HepG2 (cell line): Measurements from ENCODE around the gene LRRC25. TPM values are rescaled to one million over a fixed set of nuclear protein-coding genes. Genes with fewer than 3 reads are reported as not detected.

Experiments used
- ARHGAP35 ChIP-seq: sonication (generic); formaldehyde crosslinking; IDR thresholded peaks from 2 replicates; pipeline ENCODE4 v1.9.0; 2022; ENCODE audit warnings: mild to moderate bottlenecking, inconsistent platforms, moderate library complexity, missing genetic modification reagents, borderline replicate concordance
- CC2D1A ChIP-seq: sonication (generic); formaldehyde crosslinking; IDR thresholded peaks from 2 replicates; pipeline ENCODE4 v1.8.1; 2023; ENCODE audit warnings: mild to moderate bottlenecking, missing genetic modification reagents
- ESRRA ChIP-seq: sonication (generic); formaldehyde crosslinking; IDR thresholded peaks from 2 replicates; pipeline ENCODE4 v1.5.1; 2020; ENCODE audit warnings: mild to moderate bottlenecking, low read depth, missing genetic modification reagents
- HCFC1 ChIP-seq: fragments of 150-350 bp; IDR thresholded peaks from 2 replicates; pipeline ENCODE4 v1.6.1; 2014; ENCODE audit warnings: low read depth, low read length
- HNRNPK ChIP-seq: fragments of 200-400 bp; formaldehyde crosslinking; IDR thresholded peaks from 2 replicates; pipeline ENCODE4 v1.6.1; 2018; ENCODE audit warnings: low read length, low read depth, moderate library complexity, mild to moderate bottlenecking; ENCODE audit not compliant: poor library complexity, severe bottlenecking
- ISX ChIP-seq: sonication (generic); formaldehyde crosslinking; conservative IDR thresholded peaks from 2 replicates; pipeline ENCODE4 v1.5.0; 2020; ENCODE audit warnings: missing genetic modification reagents
- JDP2 ChIP-seq: sonication (generic); formaldehyde crosslinking; IDR thresholded peaks from 2 replicates; pipeline ENCODE4 v1.8.1; 2022; ENCODE audit warnings: missing genetic modification reagents, borderline replicate concordance
- KAT2B ChIP-seq: fragments of 150-350 bp; IDR thresholded peaks from 2 replicates; pipeline ENCODE4 v1.6.1; 2014; ENCODE audit warnings: low read depth, low read length, borderline replicate concordance
- NCOA1 ChIP-seq: sonication (generic); formaldehyde crosslinking; IDR thresholded peaks from 2 replicates; pipeline ENCODE4 v1.9.0; 2021; ENCODE audit warnings: missing genetic modification reagents
- NFRKB ChIP-seq: fragments of 450-650 bp; IDR thresholded peaks from 2 replicates; pipeline ENCODE4 v1.6.1; 2017
- ZFP36L2 ChIP-seq: sonication (generic); formaldehyde crosslinking; IDR thresholded peaks from 2 replicates; pipeline ENCODE4 v1.4.0; 2020; ENCODE audit warnings: missing genetic modification reagents
- ZKSCAN5 ChIP-seq: sonication (generic); formaldehyde crosslinking; IDR thresholded peaks from 2 replicates; pipeline ENCODE4 v1.5.1; 2020; ENCODE audit warnings: mild to moderate bottlenecking, missing genetic modification reagents
- ZMYM2 ChIP-seq: sonication (generic); formaldehyde crosslinking; IDR thresholded peaks from 2 replicates; pipeline ENCODE4 v1.8.0; 2022; ENCODE audit warnings: mild to moderate bottlenecking, missing genetic modification reagents
- ZNF136 ChIP-seq: sonication (generic); formaldehyde crosslinking; IDR thresholded peaks from 2 replicates; pipeline ENCODE4 v1.8.1; 2022; ENCODE audit warnings: low read depth, mild to moderate bottlenecking, moderate library complexity, missing genetic modification reagents
- ZSCAN12 ChIP-seq: sonication (generic); formaldehyde crosslinking; IDR thresholded peaks from 2 replicates; pipeline ENCODE4 v1.9.0; 2021; ENCODE audit warnings: mild to moderate bottlenecking, missing genetic modification reagents
- polyA plus RNA-seq, 8 experiments: library from polyadenylated mRNA; depleted of rRNA in 3 of 8; stranded (reverse) in 7 of 8; unstranded in 1 of 8; fragments of >200 nt; fragmentation: Illumina TruSeq in 4 of 8; extraction: Trizol in 4 of 8; gene quantifications; 2 replicates each; pipeline versions ENCODE4 v1.2.1 to v1.2.3, GENCODE V29; 2011 to 2016; ENCODE audit warnings: low read depth in 4 of 8, missing spikeins in 1 of 8, mixed read lengths in 1 of 8; ENCODE audit not compliant: insufficient read depth in 1 of 8
- total RNA-seq, 5 experiments: library from RNA; depleted of rRNA; stranded (reverse); fragments of >200 nt; fragmentation: Illumina TruSeq; extraction: Trizol; gene quantifications; 2 replicates each; pipeline ENCODE4 v1.2.3, GENCODE V29; 2016; ENCODE audit warnings: low read depth in 1 of 5
- TF ChIP-seq, protein P1 (sequence below), 2 experiments: sonication (generic) in 1 of 2; formaldehyde crosslinking in 1 of 2; IDR thresholded peaks; 2 replicates each; pipeline versions ENCODE4 v1.5.1 to v1.6.1; 2011 to 2020; ENCODE audit warnings: borderline replicate concordance in 1 of 2, low read depth in 1 of 2, low read length in 1 of 2, mild to moderate bottlenecking in 1 of 2, missing genetic modification reagents in 1 of 2, moderate library complexity in 1 of 2
- TF ChIP-seq, protein P2 (sequence below): sonication (generic); formaldehyde crosslinking; IDR thresholded peaks from 2 replicates; pipeline ENCODE4 v1.4.0; 2020; ENCODE audit warnings: missing genetic modification reagents, borderline replicate concordance
- TF ChIP-seq, protein P3 (sequence below): IDR thresholded peaks from 2 replicates; pipeline ENCODE4 v1.4.0; 2020; ENCODE audit warnings: mild to moderate bottlenecking, missing genetic modification reagents
- TF ChIP-seq, protein P4 (sequence below): sonication (generic); formaldehyde crosslinking; IDR thresholded peaks from 2 replicates; pipeline ENCODE4 v1.8.1; 2023; ENCODE audit warnings: mild to moderate bottlenecking, missing genetic modification reagents

Gene LRRC25
- total and polyA plus RNA-seq, 2 of the 13 experiments (the other 11 are each of a cell fraction or from before 2014, with no cell fraction given), result 0.13 to 0.53 TPM

DNA sequence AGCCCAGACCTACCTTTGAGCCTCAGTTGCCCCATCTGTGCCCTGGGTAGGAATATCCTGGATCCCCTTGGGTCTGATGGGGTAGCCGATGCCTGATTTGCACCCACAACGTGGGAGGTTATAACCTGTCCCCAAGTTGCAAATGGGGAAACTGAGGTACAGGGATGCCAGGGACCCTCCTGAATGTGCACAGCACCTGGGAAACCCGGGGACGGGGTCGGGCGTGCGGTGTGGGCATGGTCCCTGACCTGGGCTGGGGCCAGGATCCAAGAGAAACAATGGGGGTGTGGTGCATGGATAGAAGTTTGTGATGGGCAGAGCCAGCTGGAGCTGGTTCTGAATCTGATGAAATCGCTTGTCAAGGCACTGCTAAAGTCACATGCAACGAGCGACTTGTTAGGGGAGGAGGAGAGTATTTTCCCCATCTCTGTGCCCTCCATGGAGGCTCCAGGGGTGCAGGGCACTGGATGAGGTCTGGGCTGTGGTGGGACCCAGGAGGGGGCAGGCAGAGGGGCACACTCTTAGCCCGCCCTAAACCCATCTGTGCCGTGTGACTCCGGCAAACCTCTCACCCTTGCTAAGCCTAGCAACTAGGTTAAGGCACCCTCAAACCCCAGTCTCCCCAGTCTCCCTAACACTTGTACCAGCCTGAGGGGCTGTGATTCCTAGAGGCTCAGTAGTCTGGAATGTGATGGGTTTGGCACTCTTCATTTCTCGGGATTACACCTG is 10.7 kb downstream of the LRRC25 start (continued):
- TF ChIP-seq, protein P1, sequence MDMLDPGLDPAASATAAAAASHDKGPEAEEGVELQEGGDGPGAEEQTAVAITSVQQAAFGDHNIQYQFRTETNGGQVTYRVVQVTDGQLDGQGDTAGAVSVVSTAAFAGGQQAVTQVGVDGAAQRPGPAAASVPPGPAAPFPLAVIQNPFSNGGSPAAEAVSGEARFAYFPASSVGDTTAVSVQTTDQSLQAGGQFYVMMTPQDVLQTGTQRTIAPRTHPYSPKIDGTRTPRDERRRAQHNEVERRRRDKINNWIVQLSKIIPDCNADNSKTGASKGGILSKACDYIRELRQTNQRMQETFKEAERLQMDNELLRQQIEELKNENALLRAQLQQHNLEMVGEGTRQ (IDR thresholded peaks at IDR 0.05; ENCODE audit: low read depth, low read length), result no peak
- TF ChIP-seq, protein P1 (CRISPR knock-in tag; IDR thresholded peaks at IDR 0.05; ENCODE audit: borderline replicate concordance), result no peak
- TF ChIP-seq ESRRA (CRISPR knock-in tag) (no peak), ARHGAP35 (CRISPR knock-in tag) (no peak), ZMYM2 (no peak), KAT2B (no peak), HCFC1 (no peak), ZNF136 (CRISPR knock-in tag) (peak; percentile 7; the same call in 1 of the 2 replicates), ZKSCAN5 (CRISPR knock-in tag) (no peak), ISX (no peak; the same call in 1 of the 2 replicates), CC2D1A (CRISPR knock-in tag) (no peak), JDP2 (CRISPR knock-in tag) (no peak), NFRKB (no peak), NCOA1 (CRISPR knock-in tag) (no peak), ZSCAN12 (no peak), HNRNPK (no peak), ZFP36L2 (CRISPR knock-in tag) (no peak)
- TF ChIP-seq, protein P2, sequence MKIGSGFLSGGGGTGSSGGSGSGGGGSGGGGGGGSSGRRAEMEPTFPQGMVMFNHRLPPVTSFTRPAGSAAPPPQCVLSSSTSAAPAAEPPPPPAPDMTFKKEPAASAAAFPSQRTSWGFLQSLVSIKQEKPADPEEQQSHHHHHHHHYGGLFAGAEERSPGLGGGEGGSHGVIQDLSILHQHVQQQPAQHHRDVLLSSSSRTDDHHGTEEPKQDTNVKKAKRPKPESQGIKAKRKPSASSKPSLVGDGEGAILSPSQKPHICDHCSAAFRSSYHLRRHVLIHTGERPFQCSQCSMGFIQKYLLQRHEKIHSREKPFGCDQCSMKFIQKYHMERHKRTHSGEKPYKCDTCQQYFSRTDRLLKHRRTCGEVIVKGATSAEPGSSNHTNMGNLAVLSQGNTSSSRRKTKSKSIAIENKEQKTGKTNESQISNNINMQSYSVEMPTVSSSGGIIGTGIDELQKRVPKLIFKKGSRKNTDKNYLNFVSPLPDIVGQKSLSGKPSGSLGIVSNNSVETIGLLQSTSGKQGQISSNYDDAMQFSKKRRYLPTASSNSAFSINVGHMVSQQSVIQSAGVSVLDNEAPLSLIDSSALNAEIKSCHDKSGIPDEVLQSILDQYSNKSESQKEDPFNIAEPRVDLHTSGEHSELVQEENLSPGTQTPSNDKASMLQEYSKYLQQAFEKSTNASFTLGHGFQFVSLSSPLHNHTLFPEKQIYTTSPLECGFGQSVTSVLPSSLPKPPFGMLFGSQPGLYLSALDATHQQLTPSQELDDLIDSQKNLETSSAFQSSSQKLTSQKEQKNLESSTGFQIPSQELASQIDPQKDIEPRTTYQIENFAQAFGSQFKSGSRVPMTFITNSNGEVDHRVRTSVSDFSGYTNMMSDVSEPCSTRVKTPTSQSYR, result no peak
- TF ChIP-seq, protein P3, sequence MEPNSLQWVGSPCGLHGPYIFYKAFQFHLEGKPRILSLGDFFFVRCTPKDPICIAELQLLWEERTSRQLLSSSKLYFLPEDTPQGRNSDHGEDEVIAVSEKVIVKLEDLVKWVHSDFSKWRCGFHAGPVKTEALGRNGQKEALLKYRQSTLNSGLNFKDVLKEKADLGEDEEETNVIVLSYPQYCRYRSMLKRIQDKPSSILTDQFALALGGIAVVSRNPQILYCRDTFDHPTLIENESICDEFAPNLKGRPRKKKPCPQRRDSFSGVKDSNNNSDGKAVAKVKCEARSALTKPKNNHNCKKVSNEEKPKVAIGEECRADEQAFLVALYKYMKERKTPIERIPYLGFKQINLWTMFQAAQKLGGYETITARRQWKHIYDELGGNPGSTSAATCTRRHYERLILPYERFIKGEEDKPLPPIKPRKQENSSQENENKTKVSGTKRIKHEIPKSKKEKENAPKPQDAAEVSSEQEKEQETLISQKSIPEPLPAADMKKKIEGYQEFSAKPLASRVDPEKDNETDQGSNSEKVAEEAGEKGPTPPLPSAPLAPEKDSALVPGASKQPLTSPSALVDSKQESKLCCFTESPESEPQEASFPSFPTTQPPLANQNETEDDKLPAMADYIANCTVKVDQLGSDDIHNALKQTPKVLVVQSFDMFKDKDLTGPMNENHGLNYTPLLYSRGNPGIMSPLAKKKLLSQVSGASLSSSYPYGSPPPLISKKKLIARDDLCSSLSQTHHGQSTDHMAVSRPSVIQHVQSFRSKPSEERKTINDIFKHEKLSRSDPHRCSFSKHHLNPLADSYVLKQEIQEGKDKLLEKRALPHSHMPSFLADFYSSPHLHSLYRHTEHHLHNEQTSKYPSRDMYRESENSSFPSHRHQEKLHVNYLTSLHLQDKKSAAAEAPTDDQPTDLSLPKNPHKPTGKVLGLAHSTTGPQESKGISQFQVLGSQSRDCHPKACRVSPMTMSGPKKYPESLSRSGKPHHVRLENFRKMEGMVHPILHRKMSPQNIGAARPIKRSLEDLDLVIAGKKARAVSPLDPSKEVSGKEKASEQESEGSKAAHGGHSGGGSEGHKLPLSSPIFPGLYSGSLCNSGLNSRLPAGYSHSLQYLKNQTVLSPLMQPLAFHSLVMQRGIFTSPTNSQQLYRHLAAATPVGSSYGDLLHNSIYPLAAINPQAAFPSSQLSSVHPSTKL (CRISPR knock-in tag), result no peak
- TF ChIP-seq, protein P4, sequence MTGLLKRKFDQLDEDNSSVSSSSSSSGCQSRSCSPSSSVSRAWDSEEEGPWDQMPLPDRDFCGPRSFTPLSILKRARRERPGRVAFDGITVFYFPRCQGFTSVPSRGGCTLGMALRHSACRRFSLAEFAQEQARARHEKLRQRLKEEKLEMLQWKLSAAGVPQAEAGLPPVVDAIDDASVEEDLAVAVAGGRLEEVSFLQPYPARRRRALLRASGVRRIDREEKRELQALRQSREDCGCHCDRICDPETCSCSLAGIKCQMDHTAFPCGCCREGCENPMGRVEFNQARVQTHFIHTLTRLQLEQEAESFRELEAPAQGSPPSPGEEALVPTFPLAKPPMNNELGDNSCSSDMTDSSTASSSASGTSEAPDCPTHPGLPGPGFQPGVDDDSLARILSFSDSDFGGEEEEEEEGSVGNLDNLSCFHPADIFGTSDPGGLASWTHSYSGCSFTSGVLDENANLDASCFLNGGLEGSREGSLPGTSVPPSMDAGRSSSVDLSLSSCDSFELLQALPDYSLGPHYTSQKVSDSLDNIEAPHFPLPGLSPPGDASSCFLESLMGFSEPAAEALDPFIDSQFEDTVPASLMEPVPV (CRISPR knock-in tag), result no peak
